ENCODE data around the gene DNTTIP2.
"Not testable (repeated sequence)": the region's sequence is repeated elsewhere in the genome, so short reads cannot be mapped to it uniquely, and the experiment has no call there.

The DNTTIP2 gene

GRCh38 chr1:93878889-93879586 is at the start of gene DNTTIP2:
TSS of gene DNTTIP2 (minus strand) at chr1:93879206. CDS start at chr1:93879148, 58 bp downstream.
- TF ChIP-seq, protein P1, sequence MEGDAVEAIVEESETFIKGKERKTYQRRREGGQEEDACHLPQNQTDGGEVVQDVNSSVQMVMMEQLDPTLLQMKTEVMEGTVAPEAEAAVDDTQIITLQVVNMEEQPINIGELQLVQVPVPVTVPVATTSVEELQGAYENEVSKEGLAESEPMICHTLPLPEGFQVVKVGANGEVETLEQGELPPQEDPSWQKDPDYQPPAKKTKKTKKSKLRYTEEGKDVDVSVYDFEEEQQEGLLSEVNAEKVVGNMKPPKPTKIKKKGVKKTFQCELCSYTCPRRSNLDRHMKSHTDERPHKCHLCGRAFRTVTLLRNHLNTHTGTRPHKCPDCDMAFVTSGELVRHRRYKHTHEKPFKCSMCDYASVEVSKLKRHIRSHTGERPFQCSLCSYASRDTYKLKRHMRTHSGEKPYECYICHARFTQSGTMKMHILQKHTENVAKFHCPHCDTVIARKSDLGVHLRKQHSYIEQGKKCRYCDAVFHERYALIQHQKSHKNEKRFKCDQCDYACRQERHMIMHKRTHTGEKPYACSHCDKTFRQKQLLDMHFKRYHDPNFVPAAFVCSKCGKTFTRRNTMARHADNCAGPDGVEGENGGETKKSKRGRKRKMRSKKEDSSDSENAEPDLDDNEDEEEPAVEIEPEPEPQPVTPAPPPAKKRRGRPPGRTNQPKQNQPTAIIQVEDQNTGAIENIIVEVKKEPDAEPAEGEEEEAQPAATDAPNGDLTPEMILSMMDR (IDR thresholded peaks at IDR 0.05; ENCODE audit: low read depth, low read length, missing control alignments), result no peak
- DNase-seq (ENCODE audit: extremely low read depth, low read depth), result peak; percentile 68
- H3K4me3 ChIP-seq (replicated peaks; ENCODE audit: low read depth, low read length), result peak within 1 kb of the TSS; percentile 99

- no peak overlapping the region for H3K4me3 ChIP-seq (replicated peaks; ENCODE audit: low read depth, low read length)
- TF ChIP-seq, protein P1 (IDR thresholded peaks at IDR 0.05; ENCODE audit: low read depth, low read length, missing control alignments), result no peak
- no peak for DNase-seq (ENCODE audit: extremely low read depth, low read depth)
Measured at GRCh38 chr1:93925206-93925605, 46.2 kb upstream of the DNTTIP2 start.

GRCh38 chr1:93919780-93920179 is 40.8 kb upstream of the DNTTIP2 start:
- H3K4me3 ChIP-seq (replicated peaks; ENCODE audit: low read depth, low read length), result no peak overlapping the region
- no peak for DNase-seq (ENCODE audit: extremely low read depth, low read depth)
- TF ChIP-seq, protein P1 (IDR thresholded peaks at IDR 0.05; ENCODE audit: low read depth, low read length, missing control alignments), result no peak

DNA sequence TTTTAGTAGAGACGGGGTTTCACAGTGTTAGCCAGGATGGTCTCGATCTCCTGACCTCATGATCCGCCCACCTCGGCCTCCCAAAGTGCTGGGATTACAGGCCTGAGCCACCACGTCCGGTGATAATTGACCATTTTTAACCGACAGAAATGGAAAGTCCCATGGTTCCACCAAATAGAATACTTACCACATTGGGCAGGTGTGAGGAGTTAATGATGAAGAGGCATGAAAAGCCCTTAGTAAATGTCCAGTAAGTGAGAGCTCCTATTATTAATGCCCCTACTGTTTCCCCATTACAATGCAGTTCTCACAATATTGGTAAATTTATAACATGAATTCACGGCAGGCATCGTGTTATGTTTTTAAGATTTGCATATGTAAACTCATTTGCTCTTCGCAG is 38.3 kb upstream of the DNTTIP2 start:
- TF ChIP-seq, protein P1 (IDR thresholded peaks at IDR 0.05; ENCODE audit: low read depth, low read length, missing control alignments), result no peak
- DNase-seq (ENCODE audit: extremely low read depth, low read depth), result no peak
- no peak overlapping the region for H3K4me3 ChIP-seq (replicated peaks; ENCODE audit: low read depth, low read length)

GRCh38 chr1:93910880-93911279 is 31.9 kb upstream of the DNTTIP2 start:
- not testable (repeated sequence) for H3K4me3 ChIP-seq (replicated peaks; ENCODE audit: low read depth, low read length); DNase-seq (ENCODE audit: extremely low read depth, low read depth)

- TF ChIP-seq, protein P1 (IDR thresholded peaks at IDR 0.05; ENCODE audit: low read depth, low read length, missing control alignments), result no peak
- no peak for DNase-seq (ENCODE audit: extremely low read depth, low read depth)
- no peak overlapping the region for H3K4me3 ChIP-seq (replicated peaks; ENCODE audit: low read depth, low read length)
Measured at GRCh38 chr1:93910305-93910704, 31.3 kb upstream of the DNTTIP2 start.

GRCh38 chr1:93909146-93910050 is 30.4 kb upstream of the DNTTIP2 start, which contains the start of gene GCLM:
TSS of gene GCLM (minus strand) at chr1:93909430. CDS start at chr1:93909163, 267 bp downstream.
- TF ChIP-seq, protein P1 (IDR thresholded peaks at IDR 0.05; ENCODE audit: low read depth, low read length, missing control alignments), result peak; percentile 64
- peak within 1 kb of the TSS; percentile 72 for H3K4me3 ChIP-seq (replicated peaks; ENCODE audit: low read depth, low read length)
- peak; percentile 67 for DNase-seq (ENCODE audit: extremely low read depth, low read depth)
